IPS-20b (cell line): ENCODE results near the gene KCNJ18.
"Not testable (repeated sequence)": the region's sequence is repeated elsewhere in the genome, so short reads cannot be mapped to it uniquely, and the experiment has no call there.

Source experiments
- H3K27ac ChIP-seq: one replicate; pipeline ENCODE4 v1.5.1; 2013; ENCODE audit warnings: low read length
- H3K27me3 ChIP-seq: 2 replicates; pipeline ENCODE4 v1.6.1; 2013; ENCODE audit warnings: mild to moderate bottlenecking, low read length, inconsistent platforms; ENCODE audit not compliant: insufficient read depth
- H3K36me3 ChIP-seq: 2 replicates; pipeline ENCODE4 v1.6.1; 2013; ENCODE audit warnings: low read depth, mild to moderate bottlenecking, inconsistent platforms, low read length, moderate library complexity; ENCODE audit not compliant: insufficient read depth
- H3K4me1 ChIP-seq: 2 replicates; pipeline ENCODE4 v1.6.1; 2013; ENCODE audit warnings: mild to moderate bottlenecking, control low read depth, inconsistent platforms, low read length, moderate library complexity; ENCODE audit not compliant: insufficient read depth
- H3K4me3 ChIP-seq: 2 replicates; pipeline ENCODE4 v1.5.1; 2013; ENCODE audit warnings: mild to moderate bottlenecking, low read length, inconsistent platforms
- H3K9ac ChIP-seq: 2 replicates; pipeline ENCODE4 v1.6.1; 2013; ENCODE audit warnings: low read depth, mild to moderate bottlenecking, inconsistent platforms, low read length, moderate library complexity
- H3K9me3 ChIP-seq: 2 replicates; pipeline ENCODE4 v1.6.1; 2013; ENCODE audit warnings: mild to moderate bottlenecking, low read depth, low read length, inconsistent platforms; ENCODE audit not compliant: insufficient read depth

Gene KCNJ18

GRCh38 chr17:21674242-21674731 is 18.0 kb upstream of the KCNJ18 start:
- no peak overlapping the region for H3K9ac ChIP-seq
- no peak overlapping the region for H3K4me3 ChIP-seq
- H3K27ac ChIP-seq = no peak overlapping the region
- no peaks in the 10 kb centered on the region for H3K9me3 ChIP-seq
- H3K36me3 ChIP-seq = no peaks in the 10 kb centered on the region
- peaks cover 32% of the 10 kb centered on the region for H3K27me3 ChIP-seq
- H3K4me1 ChIP-seq = peaks cover 13% of the 10 kb centered on the region; the same call in 1 of the 2 replicates

GRCh38 chr17:21674891-21675738 is 17.2 kb upstream of the KCNJ18 start:
- not testable (repeated sequence) for H3K36me3 ChIP-seq, H3K4me3 ChIP-seq, H3K9me3 ChIP-seq, H3K9ac ChIP-seq, H3K27ac ChIP-seq
- peaks cover 32% of the 10 kb centered on the region for H3K27me3 ChIP-seq
- peaks cover 10% of the 10 kb centered on the region; the same call in 1 of the 2 replicates for H3K4me1 ChIP-seq

GRCh38 chr17:21675739-21676130 is 16.6 kb upstream of the KCNJ18 start:
- H3K9ac ChIP-seq, H3K36me3 ChIP-seq, H3K27ac ChIP-seq, H3K4me3 ChIP-seq, H3K9me3 ChIP-seq, H3K4me1 ChIP-seq: not testable (repeated sequence)
- H3K27me3 ChIP-seq = peaks cover 32% of the 10 kb centered on the region

GRCh38 chr17:21676281-21677111 is 15.8 kb upstream of the KCNJ18 start:
- Histone ChIP-seq H3K36me3 (no peaks in the 10 kb centered on the region), H3K9me3 (no peaks in the 10 kb centered on the region), H3K27ac (no peak overlapping the region), H3K4me1 (no peaks in the 10 kb centered on the region), H3K27me3 (peaks cover 32% of the 10 kb centered on the region), H3K4me3 (no peak overlapping the region), H3K9ac (no peak overlapping the region)

GRCh38 chr17:21677126-21677910 is 15.0 kb upstream of the KCNJ18 start:
- Histone ChIP-seq H3K9me3 (no peaks in the 10 kb centered on the region), H3K27ac (no peak overlapping the region), H3K27me3 (peaks cover 32% of the 10 kb centered on the region), H3K4me1 (no peaks in the 10 kb centered on the region), H3K4me3 (no peak overlapping the region), H3K36me3 (no peaks in the 10 kb centered on the region), H3K9ac (no peak overlapping the region)

GRCh38 chr17:21677911-21678310 is 14.4 kb upstream of the KCNJ18 start:
- H3K4me3 ChIP-seq = no peak overlapping the region
- no peaks in the 10 kb centered on the region for H3K36me3 ChIP-seq
- H3K27me3 ChIP-seq = peaks cover 32% of the 10 kb centered on the region
- H3K9me3 ChIP-seq = no peaks in the 10 kb centered on the region
- no peak overlapping the region for H3K27ac ChIP-seq
- no peak overlapping the region for H3K9ac ChIP-seq
- no peaks in the 10 kb centered on the region for H3K4me1 ChIP-seq

GRCh38 chr17:21678393-21679081 is 13.8 kb upstream of the KCNJ18 start:
- no peaks in the 10 kb centered on the region for H3K9me3 ChIP-seq
- H3K27ac ChIP-seq = no peak overlapping the region
- no peaks in the 10 kb centered on the region for H3K4me1 ChIP-seq
- no peak overlapping the region for H3K9ac ChIP-seq
- H3K4me3 ChIP-seq = no peak overlapping the region; the same call in 1 of the 2 replicates
- peaks cover 32% of the 10 kb centered on the region for H3K27me3 ChIP-seq
- H3K36me3 ChIP-seq = no peaks in the 10 kb centered on the region

GRCh38 chr17:21679256-21680146 is 12.8 kb upstream of the KCNJ18 start:
- H3K36me3 ChIP-seq = no peaks in the 10 kb centered on the region
- no peaks in the 10 kb centered on the region for H3K4me1 ChIP-seq
- H3K4me3 ChIP-seq = no peak overlapping the region; the same call in 1 of the 2 replicates
- H3K9me3 ChIP-seq = no peaks in the 10 kb centered on the region
- peaks cover 32% of the 10 kb centered on the region for H3K27me3 ChIP-seq
- no peak overlapping the region for H3K27ac ChIP-seq
- H3K9ac ChIP-seq = no peak overlapping the region

GRCh38 chr17:21680366-21680765 is 12.0 kb upstream of the KCNJ18 start:
- Histone ChIP-seq H3K27me3 (peaks cover 32% of the 10 kb centered on the region), H3K4me3 (no peak overlapping the region), H3K9ac (no peak overlapping the region), H3K36me3 (no peaks in the 10 kb centered on the region), H3K9me3 (no peaks in the 10 kb centered on the region), H3K27ac (no peak overlapping the region), H3K4me1 (no peaks in the 10 kb centered on the region)

GRCh38 chr17:21680850-21681351 is 11.4 kb upstream of the KCNJ18 start:
- peaks cover 32% of the 10 kb centered on the region for H3K27me3 ChIP-seq
- not testable (repeated sequence) for H3K4me3 ChIP-seq, H3K9me3 ChIP-seq, H3K36me3 ChIP-seq, H3K27ac ChIP-seq, H3K4me1 ChIP-seq, H3K9ac ChIP-seq
